ENCODE results near the gene SLC25A13.
A peak's percentile ranks its signal among the peaks of the same experiment; 100 is the strongest.

The SLC25A13 gene

DNA sequence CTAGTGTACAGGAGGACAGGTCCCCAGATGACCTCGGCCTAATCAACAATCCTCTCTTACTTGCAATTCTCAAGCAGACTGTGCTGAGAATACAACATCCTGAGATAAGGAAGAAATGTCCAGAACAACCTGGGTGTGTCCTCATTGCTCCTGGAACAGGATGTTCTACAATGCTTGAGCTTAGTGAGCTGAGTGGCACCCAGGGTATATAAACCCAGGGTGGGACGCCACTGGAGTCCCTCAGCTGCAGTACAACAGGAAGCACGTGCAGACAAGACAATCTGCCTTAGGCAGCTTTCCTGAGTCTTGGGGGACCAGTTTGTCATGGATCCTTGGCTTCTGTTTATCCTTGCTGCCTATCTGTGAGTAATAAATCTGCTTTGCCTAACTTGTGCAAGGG is 27.7 kb upstream of the SLC25A13 start:
- TF ChIP-seq, protein P1, sequence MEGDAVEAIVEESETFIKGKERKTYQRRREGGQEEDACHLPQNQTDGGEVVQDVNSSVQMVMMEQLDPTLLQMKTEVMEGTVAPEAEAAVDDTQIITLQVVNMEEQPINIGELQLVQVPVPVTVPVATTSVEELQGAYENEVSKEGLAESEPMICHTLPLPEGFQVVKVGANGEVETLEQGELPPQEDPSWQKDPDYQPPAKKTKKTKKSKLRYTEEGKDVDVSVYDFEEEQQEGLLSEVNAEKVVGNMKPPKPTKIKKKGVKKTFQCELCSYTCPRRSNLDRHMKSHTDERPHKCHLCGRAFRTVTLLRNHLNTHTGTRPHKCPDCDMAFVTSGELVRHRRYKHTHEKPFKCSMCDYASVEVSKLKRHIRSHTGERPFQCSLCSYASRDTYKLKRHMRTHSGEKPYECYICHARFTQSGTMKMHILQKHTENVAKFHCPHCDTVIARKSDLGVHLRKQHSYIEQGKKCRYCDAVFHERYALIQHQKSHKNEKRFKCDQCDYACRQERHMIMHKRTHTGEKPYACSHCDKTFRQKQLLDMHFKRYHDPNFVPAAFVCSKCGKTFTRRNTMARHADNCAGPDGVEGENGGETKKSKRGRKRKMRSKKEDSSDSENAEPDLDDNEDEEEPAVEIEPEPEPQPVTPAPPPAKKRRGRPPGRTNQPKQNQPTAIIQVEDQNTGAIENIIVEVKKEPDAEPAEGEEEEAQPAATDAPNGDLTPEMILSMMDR (conservative IDR thresholded peaks at IDR 0.05; ENCODE audit: low read depth, low read length) = no peak
- H3K4me3 ChIP-seq (ENCODE audit: low read depth, low read length) = no peak overlapping the region
- DNase-seq (ENCODE audit: low read depth) = no peak

DNA sequence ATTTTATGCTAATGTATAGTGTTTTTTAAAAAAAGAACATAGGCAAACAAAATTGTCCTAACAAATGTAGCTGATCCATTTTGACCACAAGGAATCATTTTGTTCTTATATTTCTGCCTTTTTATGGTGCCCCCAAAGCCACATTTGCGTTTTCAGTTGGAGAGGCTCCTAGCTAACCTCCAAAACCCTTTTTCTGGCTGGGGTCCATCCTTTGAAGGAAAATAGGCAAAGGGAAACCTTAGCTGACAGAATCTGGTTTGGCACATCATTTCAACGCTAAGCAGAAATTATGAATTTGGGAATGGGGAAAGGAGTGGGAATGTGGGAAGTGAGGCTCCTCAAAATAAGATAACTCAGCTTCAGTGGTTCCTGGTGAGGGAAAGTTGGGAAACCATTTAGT is 25.6 kb upstream of the SLC25A13 start:
- no peak overlapping the region for H3K4me3 ChIP-seq (ENCODE audit: low read depth, low read length)
- TF ChIP-seq, protein P1 (conservative IDR thresholded peaks at IDR 0.05; ENCODE audit: low read depth, low read length) = no peak
- no peak for DNase-seq (ENCODE audit: low read depth)

DNA sequence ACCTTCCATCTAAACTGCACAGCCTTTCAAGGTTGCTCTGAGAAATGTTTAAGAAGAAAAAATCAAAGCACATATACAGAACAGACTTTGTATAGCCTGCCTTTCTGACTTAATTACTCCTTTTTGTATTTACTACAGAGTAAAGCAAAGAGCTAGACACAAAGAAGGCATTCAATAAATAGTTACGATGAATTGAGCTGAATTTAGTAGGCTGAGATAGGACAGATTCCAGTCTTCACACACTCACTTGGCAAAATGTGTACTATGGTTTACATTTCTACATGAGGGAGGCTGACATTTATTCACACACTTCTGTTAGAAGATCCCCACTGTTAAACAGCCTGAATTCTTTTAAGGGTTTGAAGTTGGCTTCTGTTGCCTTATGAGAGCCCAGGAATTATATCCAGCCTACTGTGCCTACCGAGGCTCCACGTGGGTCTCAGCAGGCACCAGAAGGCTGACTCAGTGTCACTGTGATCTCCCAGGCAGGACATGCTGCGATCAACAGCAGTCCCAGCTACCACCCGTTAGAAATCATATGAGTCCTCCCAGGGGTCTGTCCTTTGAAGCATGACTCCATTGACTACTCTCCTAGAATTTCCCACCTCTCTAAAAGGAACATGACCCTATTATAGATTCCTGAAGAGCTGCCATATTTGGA is 24.5 kb upstream of the SLC25A13 start:
- TF ChIP-seq, protein P1 (conservative IDR thresholded peaks at IDR 0.05; ENCODE audit: low read depth, low read length) = no peak
- no peak for DNase-seq (ENCODE audit: low read depth)
- H3K4me3 ChIP-seq (ENCODE audit: low read depth, low read length) = no peak overlapping the region

DNA sequence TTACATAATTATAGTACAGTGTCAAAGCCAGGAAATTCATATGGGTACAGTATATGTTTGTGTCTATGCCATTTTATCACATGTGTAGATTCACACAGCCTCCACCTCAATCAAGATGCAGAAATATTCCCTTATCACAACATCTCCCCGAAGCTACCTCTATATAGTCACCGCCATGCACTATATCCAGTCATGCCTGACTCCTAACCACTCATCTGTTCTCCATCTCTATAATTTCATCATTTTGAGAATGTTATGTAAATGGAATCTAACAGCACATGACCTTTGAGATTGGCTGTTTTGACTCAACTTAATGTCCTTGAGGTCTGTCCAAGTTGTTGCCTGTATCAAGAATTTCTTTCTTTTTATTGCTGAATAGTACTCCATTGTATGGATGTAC is 22.3 kb upstream of the SLC25A13 start:
- DNase-seq (ENCODE audit: low read depth) = no peak
- no peak overlapping the region for H3K4me3 ChIP-seq (ENCODE audit: low read depth, low read length)
- TF ChIP-seq, protein P1 (conservative IDR thresholded peaks at IDR 0.05; ENCODE audit: low read depth, low read length) = no peak

DNA sequence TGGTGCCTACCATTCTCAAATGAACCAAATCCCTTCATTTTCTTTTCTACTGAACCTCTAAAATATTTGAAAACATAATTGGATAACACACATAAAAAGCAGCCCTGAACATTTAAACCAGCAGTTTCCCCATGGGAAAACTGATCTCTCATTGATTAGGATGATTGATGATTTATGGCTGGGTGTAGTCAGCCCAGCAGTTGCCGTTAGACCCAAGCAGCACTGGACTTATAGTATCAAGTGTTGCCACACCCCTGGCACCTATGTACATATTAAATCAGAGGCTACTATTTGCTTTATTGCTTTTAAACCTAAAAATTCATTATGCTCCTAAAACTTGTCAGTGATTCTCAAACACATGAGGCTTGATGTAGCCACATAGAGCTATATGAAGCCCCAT is 20.2 kb upstream of the SLC25A13 start:
- H3K4me3 ChIP-seq (ENCODE audit: low read depth, low read length) = no peak overlapping the region
- no peak for DNase-seq (ENCODE audit: low read depth)
- TF ChIP-seq, protein P1 (conservative IDR thresholded peaks at IDR 0.05; ENCODE audit: low read depth, low read length) = no peak

DNA sequence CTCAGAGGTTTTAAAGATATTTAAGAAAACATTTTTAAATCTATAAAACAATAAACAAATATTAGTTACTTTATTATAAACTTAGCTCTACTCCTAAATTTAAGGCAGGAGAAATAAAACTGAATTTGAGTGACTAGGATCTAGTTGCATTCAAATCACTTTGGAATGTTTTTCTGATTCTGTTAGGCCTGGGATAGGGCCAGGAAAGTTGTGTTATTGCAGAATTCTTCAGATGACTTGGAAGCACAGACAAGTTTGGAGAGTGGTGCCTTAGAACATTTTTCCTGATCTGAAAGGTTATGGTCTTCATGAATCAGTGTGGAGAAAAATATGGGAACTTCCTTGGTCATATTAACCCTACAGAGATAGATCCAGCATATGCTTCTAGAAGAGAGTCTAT is 15.6 kb upstream of the SLC25A13 start:
- TF ChIP-seq, protein P1 (conservative IDR thresholded peaks at IDR 0.05; ENCODE audit: low read depth, low read length) = no peak

DNA sequence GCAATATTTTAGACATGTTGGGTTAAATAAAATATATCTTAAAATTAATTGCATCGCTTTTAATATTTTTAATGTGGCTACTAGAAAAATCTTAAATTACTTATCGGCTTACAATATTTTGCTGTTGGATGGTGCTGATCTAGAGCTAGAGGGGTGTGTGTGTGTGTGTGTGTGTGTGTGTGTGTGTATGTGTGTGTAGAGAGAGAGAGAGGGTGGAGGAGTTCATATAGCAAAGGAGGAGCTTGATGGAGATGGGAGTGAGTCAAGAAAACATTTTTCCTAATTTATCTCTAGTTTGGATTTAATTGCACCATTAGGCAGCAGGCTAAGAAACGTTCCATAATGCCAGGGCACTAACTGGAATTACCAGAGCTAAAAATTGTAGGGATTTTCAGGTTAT is 10.4 kb upstream of the SLC25A13 start:
- DNase-seq (ENCODE audit: low read depth) = no peak
- H3K4me3 ChIP-seq (ENCODE audit: low read depth, low read length) = no peak overlapping the region
- TF ChIP-seq, protein P1 (conservative IDR thresholded peaks at IDR 0.05; ENCODE audit: low read depth, low read length) = no peak

More for the DNA sequence above, 15.6 kb upstream of the SLC25A13 start:
- H3K4me3 ChIP-seq (ENCODE audit: low read depth, low read length) = no peak overlapping the region
- DNase-seq (ENCODE audit: low read depth) = peak; percentile 23
